Measurements from ENCODE around the gene ATRX. TPM values are rescaled to one million over a fixed set of nuclear protein-coding genes. Genes with fewer than 3 reads are reported as not detected.

The ATRX gene
- total RNA-seq, 1 experiment from 2014 or later: 61.3 TPM

GRCh38 chrX:77639820-77640219 lies 146.2 kb downstream of the ATRX start (continued):
- no peak for TF ChIP-seq TCF7L2 (IDR thresholded peaks at IDR 0.05; ENCODE audit: borderline replicate concordance, extremely low read depth, insufficient read depth, insufficient read length)
- no peak for TF ChIP-seq POLR2A (IDR thresholded peaks at IDR 0.05; ENCODE audit: borderline replicate concordance, extremely low read depth, insufficient read depth, insufficient read length)
- TF ChIP-seq POLR2AphosphoS5 (IDR thresholded peaks at IDR 0.05; ENCODE audit: low read depth, low read length): no peak
- no peak for TF ChIP-seq EZH2 (IDR thresholded peaks at IDR 0.05)
- no peak for TF ChIP-seq EZH2phosphoT487 (IDR thresholded peaks at IDR 0.05; ENCODE audit: borderline replicate concordance)
- TF ChIP-seq SRF (IDR thresholded peaks at IDR 0.05; ENCODE audit: low read depth): no peak
- no peak for TF ChIP-seq ZNF274 (IDR thresholded peaks at IDR 0.05; ENCODE audit: low read depth, low read length)

- Histone ChIP-seq H4K20me1 (ENCODE audit: insufficient read depth) (no peaks in the 10 kb centered on the region), H3K9ac (ENCODE audit: low read length) (no peak overlapping the region), H3K4me3 (replicated peaks in 1 of 2; ENCODE audit: low read depth in 1 of 2, low read length in 2 of 2) (no peak overlapping the region), H3K4me1 (ENCODE audit: control insufficient read depth in 1 of 2, insufficient read depth in 2 of 2, low read length in 2 of 2) (no peaks in the 10 kb centered on the region), H3K9me2 (ENCODE audit: insufficient read depth) (no peaks in the 10 kb centered on the region), H3K27ac (ENCODE audit: low read depth, low read length) (no peak overlapping the region), H3K9me3 (ENCODE audit: control insufficient read depth in 1 of 2, insufficient read depth in 1 of 2, low read depth in 1 of 2, low read length in 2 of 2) (no peaks in the 10 kb centered on the region), H3K79me2 (ENCODE audit: insufficient read depth, low read length) (no peaks in the 10 kb centered on the region), H3K36me3 (ENCODE audit: control insufficient read depth in 1 of 2, insufficient read depth in 2 of 2, low read length in 2 of 2) (0 out of 4 replicates have a peak, but pooled peaks cover 0 to 3% of the 10 kb centered on the region in 2 experiments), H3K27me3 (ENCODE audit: insufficient read depth, low read length) (no peaks in the 10 kb centered on the region), H3K4me2 (ENCODE audit: low read length) (no peak overlapping the region), H2AFZ (ENCODE audit: low read depth, low read length, poor library complexity, severe bottlenecking) (no peak overlapping the region)
- RAD21 ChIA-PET (ENCODE audit: low non-redundant PET in 1 of 2, low total read pairs in 2 of 2, uncharacterized antibody in 2 of 2, unreplicated experiment in 2 of 2): no interaction called here
- CTCF ChIA-PET: no interaction called here
- POLR2A ChIA-PET: no interaction called here
- ATAC-seq: no peak
- BruUV-seq (replicated peaks): no TSS peak
- no peak for DNase-seq (ENCODE audit: low read depth, low spot score)
- intact Hi-C loops (cut with micrococcal nuclease): no loop called here
- TF ChIP-seq ELF1 (IDR thresholded peaks at IDR 0.05; ENCODE audit: borderline replicate concordance, low read depth) (no peak), RAD21 (IDR thresholded peaks at IDR 0.05; ENCODE audit: low read depth) (no peak), ZFX (IDR thresholded peaks at IDR 0.05) (no peak), TCF7L2 (IDR thresholded peaks at IDR 0.05; ENCODE audit: borderline replicate concordance, extremely low read depth, insufficient read depth, insufficient read length) (no peak), SIN3A (IDR thresholded peaks at IDR 0.05; ENCODE audit: low read depth) (no peak), MAX (IDR thresholded peaks at IDR 0.05) (no peak), ZNF274 (IDR thresholded peaks at IDR 0.05; ENCODE audit: low read depth, low read length) (no peak), ATF3 (IDR thresholded peaks at IDR 0.05) (no peak), SRF (IDR thresholded peaks at IDR 0.05; ENCODE audit: low read depth) (no peak), CEBPB (IDR thresholded peaks at IDR 0.05; ENCODE audit: low read depth) (no peak), CTCF (IDR thresholded peaks at IDR 0.05 in 2 of 3, conservative IDR thresholded peaks at IDR 0.05 in 1 of 3; ENCODE audit: borderline replicate concordance in 1 of 3, insufficient read depth in 1 of 3, low read depth in 2 of 3, low read length in 2 of 3) (no peak), CBX3 (IDR thresholded peaks at IDR 0.05; ENCODE audit: low read depth) (no peak), POLR2AphosphoS5 (IDR thresholded peaks at IDR 0.05; ENCODE audit: low read depth, low read length) (no peak), REST (IDR thresholded peaks at IDR 0.05; ENCODE audit: low read depth) (no peak), EZH2 (IDR thresholded peaks at IDR 0.05) (no peak), YY1 (IDR thresholded peaks at IDR 0.05; ENCODE audit: extremely low read depth, insufficient replicate concordance, low read depth, low read length) (no peak), POLR2A (IDR thresholded peaks at IDR 0.05; ENCODE audit: borderline replicate concordance, extremely low read depth, insufficient read depth, insufficient read length) (no peak), EZH2phosphoT487 (IDR thresholded peaks at IDR 0.05; ENCODE audit: borderline replicate concordance) (no peak), SP1 (IDR thresholded peaks at IDR 0.05; ENCODE audit: low read depth) (no peak)
Observed at GRCh38 chrX:77638397-77638796, 147.6 kb downstream of the ATRX start.
